Activated CD8-positive, alpha-beta memory T cell treated with anti-CD3 and anti-CD28 coated beads, Interleukin-2, amount 50 U/mL, for 48 hours (primary cell): ENCODE data around the gene RNF130.
"Not testable (repeated sequence)": the region's sequence is repeated elsewhere in the genome, so short reads cannot be mapped to it uniquely, and the experiment has no call there.

Source experiments
- DNase-seq: peaks from one replicate; pipeline ENCODE4 v3.0.0-alpha.2; 2020

RNF130 gene

DNA sequence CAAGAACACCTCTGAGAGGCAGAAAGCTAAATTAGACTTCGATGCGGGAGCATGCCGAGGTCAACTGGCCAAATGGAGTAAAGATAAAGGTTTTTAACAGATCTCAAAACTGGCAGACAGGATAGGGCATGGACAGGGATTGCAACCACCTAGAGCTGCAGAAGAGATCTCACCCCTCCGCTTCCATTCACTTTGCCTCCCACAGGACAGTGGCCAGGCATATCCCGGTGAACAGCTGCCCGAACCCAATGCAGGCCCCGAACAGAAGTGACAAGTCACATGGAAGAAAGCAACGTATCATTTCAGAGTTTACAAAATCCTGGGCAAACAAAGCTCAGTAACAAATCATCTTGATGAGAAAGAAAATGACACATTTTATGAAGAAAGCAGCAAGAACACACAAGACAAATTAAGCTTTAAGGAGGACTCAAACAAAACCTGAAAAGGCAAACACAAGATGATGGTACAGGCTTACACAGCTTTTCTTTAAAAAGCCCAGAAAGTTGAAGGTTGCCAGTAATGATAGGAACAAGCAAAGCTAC is 18.4 kb downstream of the RNF130 start:
- DNase-seq, result no peak

DNA sequence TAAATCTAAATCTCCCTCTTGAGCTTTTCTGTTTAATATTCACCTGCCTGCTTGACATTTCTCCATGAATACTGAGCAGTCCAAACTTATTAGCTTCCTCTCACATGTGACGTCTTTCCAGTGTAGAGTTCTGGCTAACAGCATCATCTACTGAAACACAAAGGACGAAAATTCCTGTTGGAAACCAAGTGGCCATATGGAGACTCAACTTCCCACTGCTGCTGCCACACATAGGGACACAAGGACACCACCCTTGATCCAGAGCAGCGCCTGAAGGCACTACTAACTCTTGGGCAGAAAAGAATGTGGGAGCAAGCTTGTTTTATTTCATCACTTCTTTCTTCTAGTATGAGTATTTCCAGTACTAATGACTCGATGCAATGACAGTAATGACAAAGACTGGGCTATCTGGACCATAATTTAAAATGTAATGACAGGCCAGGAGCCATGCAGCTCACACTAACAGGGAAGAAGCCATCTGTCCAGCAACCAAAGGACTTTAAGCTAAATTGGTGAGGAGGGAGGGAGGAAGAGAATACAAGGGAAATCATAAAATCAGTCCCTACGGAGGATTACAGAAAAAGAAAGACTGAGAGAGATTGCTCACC is 19.2 kb downstream of the RNF130 start:
- DNase-seq, result no peak

DNA sequence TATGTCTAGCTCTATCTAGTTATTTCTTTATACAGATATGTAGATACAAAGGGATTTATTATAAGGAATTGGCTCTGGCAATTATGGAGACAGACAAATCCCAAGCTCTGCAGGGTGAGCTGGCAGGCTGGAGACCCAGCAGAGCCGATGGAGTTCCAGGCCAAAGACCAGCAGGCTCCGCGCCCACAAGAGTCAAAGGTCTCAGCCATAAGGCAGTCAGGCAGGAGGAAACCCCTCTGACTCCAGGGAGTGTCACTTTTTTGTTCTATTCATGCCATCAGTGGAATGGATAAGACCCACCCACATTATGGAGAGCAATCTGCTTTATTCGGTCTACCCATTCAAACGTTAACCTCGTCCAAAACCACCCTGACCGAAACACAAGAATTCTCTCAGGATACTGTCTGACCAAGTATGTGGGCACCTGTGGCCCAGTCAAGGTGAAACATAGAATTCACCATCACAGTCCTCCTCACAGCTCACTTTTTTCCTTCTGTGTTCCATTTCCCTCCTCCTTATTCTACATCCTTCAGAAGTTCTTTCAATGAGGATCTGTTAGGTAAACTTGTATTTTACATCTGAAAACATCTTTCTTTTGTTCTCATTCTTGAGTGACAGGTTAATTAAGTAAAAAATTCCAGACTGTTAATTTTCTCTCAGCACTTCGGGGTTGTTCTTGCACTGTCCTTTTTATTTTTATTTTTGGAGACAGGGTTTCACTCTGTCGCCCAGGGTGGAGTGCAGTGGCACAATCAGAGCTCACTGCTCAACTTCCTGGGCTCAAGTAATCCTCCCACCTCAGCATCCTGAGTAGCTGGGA is 21.2 kb downstream of the RNF130 start:
- DNase-seq, result no peak

DNA sequence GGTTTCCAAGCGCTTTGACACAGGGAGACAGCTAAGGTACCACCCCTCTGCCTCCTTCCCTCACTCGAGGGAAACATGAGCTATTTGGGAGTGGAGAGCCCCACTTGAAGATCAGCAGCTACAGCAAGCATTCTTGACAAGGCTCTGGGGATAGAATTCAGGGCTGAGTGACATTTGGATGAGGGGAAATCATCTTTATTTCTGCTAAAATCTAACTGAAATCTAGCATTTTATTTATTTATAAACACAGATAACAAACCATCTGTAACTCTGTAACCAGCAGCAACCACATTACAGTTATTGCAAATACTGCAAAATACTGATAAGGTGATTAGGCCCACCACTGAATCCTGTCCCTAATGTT is 22.4 kb downstream of the RNF130 start:
- DNase-seq, result no peak

DNA sequence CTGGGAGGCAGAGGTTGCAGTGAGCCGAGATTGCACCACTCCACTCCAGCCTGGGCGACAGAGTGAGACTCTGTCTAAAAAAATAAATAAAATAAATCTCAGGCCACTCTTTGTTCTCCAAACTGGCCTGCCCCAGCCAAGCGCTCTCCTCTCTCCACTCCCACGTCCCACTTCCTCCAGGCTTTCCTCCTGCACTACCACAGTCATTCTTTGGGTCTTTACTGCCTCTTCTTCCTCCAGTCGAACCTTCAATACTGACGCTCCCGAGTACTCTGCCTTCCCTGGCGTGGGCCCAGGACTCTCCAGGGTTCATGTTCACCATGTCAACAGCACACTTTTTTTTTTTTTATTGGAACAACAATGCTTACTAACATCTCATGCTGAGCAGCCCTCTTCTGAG is 23.9 kb downstream of the RNF130 start:
- no peak for DNase-seq

DNA sequence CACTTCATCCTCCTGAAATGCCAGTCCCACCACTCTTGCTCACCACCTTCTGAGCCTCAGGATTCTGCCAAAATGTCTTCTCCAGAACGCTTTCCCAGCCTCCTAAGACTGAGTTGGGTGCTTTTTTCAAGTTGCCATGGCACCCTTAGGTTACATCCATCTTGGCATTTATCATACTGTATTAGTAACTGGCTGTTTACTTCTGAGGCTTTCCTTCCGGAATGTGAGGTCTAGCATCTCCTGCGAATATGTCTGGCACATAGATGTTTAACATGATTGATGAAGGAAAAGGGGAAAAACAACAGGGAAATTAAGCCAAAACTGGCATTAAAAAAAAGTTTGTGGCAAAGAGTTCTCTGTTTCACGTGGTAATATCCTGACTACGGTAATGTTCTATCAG is 24.9 kb downstream of the RNF130 start:
- DNase-seq, result no peak

DNA sequence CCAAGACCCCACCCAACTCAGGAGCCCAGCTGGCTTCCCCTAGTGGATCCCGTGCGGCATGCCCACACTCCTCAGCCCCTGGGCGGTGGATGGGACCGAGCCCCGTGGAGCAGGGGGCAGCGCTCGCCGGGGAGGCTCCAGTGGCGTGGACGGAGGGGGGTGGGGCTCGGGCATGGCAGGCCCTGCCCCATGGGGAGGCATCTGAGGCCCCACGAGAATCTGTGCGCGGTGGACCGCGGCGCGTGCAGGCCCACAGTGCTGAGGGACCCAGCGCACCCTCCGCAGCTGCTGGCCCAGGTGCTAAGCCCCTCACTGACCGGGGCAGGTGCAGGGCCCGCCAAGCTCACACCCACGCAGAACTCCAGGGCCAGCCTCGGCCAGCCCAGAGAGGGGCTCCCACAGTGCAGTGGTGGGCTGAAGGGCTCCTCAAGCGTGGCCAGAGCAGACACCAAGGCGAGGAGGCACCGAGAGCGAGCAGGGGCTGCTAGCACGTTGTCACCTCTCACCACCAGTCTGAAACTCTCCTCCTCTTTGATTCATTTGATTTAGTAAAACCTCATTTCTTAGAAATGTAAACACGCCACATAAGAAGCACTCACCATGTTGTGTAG is 25.6 kb downstream of the RNF130 start:
- no peak for DNase-seq

DNA sequence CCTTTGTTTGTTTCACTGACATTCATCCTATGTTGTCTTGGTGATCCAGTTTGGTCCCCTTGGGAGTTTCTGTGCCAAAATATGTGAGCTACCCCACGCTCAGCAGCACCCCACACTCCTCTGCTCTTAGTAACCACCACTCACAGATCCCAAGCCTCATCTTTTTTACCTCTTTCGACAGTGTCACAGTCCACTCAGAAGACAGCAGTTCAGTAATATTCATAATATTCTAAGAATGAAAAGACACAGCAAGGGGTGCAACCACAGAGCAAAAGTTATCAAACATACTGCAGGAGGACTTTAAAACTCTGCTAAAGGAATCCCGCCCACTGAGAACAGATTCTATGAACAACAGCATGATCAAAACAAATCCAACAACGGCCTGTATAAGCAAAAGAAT is 28.2 kb downstream of the RNF130 start:
- no peak for DNase-seq

DNA sequence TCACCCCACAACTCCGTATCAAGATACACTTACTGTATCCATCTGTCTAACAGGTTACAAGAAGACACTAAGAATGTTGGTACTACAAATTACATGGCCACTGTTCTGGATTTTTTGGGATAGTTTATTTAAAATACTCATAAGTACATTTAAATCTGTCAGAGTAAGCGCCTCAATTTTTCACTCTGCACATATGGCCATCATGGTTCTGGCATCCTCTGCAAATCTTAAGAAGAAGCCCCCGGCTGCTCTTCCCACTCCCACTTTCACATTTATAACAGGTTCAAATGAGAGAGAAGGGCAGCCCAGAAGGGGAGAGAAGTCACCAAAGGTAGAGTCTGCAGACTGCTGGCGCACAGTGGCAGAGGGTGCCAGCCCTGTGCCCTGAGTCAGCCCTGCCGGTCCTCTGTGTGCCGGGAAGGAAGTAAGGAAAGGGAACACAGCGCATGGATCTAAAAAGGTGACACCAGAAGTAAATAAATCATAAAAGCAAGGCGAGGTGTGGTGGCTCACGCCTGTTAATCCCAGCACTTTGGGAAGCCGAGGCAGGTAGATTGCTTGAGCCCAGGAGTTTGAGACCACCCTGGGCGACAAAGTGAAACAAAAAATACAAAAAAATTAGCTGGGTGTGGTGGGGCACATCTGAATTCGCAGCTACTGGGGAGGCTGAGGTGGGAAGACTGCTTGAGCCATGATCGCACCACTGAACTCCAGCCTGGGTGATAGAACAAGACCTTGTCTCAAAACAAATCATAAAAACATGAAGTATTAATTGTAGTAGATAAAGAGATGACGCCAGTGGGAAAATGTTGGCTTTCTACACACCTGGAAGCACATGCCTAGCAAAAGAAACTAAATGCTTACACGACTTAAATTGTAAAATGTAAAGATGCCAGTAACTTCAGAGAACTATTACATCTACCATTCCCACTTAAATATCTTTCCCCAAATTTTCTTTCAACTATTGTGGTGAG is 30.0 kb downstream of the RNF130 start:
- no peak for DNase-seq

DNA sequence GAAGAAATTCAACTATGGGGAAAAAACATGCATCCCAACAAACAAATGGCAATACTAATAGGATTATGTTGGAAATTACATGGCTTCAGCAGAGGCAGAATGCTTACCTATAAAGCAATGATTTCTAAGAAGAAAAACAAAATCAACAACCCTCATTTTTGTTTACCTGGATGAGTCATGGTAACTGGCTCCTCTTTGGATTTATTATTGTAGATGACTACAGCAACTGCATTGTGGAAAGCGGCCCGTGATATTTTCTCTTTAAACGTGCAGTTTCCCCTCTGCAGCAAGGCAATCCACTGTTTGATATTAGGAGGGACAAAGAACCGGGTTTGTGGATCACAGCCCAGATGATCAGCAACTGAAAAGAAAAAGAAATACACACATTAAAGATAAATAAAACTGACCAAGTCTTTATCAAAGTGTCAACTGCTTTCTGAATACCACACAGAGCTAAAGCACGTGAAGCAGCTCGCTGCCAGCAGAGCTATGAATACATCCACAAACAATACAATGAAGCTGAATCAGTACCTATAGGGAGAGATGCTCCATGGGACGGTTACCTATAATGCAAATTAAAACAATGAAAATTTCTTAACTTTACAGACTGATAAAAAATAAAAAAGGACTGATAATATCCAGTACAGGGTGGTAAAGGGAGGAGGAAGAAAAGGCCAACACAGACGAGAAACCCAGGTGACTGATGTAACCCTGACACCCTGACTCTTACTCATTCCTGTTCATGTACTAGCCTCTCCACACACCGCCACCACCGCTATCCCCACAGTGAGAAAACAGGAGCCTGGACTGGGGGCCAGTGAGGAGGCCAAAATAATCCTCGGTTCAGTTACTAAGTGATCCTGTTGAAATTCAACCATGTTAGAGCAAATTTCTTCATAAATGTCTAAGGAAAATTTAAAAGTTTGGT is 31.0 kb downstream of the RNF130 start:
- DNase-seq, result no peak

DNA sequence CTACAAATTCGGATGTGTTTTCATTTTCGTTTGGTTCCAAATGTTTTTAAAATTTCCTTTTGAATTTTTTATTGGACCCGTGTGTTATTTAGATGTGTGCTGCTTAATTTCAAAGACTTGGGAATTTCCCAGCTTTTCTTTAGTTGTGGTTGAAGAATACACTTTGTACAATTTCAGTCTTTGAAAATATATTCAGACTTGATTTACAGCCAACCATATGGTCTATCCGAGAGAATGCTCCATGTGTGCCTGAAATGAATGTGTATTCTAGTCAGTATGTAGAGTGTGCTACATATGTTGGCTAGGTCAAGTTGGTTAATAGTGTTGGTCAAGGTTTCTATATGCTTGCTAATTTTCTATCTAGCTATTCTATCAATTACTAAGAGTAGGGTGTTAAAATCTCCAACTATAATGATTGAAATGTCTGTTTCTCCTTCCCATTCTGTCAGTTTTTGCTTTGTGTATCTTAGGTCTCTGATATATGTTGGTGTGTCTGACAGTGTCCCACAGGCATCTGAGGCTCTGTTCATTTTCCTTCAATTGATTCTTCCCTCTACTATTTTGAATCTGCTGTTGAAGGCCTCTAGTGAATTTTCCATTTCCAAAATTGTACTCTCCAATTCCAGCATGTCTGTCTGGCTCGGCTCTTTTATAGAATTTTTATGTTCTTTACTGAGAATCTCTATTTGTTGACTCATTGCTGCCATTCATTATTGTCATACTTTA is 36.2 kb downstream of the RNF130 start:
- no peak for DNase-seq

DNA sequence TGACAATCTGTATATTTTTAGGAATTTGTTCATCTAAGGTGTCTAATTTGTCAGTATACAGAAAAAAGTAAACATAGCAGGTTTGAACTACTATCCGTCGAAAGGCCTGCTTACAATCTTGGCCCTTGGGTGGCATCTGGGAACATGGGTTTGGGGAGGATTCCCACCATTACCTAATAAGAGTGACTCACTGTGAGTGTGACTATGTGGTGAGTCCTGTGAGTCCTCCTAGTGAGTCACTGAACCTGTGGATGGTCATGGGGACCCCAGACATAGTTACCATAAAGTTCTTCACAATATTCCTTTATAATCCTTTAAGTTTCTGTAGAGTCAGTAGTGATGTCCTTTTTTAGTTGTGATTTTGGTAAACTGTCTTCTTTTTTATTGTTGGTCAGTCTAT is 37.0 kb downstream of the RNF130 start:
- DNase-seq, result no peak

DNA sequence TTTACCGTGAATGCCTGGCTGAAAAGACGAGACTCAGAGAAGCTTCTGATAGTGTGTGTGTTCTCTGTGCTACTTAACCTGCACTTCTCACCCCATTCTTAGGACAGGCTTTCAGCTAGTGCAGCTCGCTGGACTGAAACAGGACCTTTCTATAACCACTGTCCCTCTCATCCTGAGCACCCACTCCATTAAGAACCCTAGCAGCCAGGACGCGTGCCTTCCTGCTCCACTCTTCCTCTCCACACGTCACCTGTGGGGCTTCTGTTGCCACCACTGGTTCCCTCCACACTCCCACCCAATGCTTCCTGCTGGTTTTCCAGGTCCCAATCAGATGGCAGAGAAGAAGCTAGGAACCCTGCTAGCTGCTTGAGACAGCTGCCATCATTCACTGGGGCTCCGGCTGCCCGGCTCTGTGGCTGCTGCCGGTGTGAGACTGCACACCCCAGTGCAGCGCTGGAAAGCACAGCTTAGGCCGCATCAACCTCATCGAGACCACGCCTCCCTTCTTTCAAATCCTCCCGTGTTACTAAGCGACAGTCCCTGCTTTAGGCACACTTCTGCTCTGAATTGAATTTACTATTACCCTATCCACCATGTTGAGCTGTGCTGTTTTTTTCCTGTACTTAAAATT is 44.0 kb downstream of the RNF130 start:
- no peak for DNase-seq

DNA sequence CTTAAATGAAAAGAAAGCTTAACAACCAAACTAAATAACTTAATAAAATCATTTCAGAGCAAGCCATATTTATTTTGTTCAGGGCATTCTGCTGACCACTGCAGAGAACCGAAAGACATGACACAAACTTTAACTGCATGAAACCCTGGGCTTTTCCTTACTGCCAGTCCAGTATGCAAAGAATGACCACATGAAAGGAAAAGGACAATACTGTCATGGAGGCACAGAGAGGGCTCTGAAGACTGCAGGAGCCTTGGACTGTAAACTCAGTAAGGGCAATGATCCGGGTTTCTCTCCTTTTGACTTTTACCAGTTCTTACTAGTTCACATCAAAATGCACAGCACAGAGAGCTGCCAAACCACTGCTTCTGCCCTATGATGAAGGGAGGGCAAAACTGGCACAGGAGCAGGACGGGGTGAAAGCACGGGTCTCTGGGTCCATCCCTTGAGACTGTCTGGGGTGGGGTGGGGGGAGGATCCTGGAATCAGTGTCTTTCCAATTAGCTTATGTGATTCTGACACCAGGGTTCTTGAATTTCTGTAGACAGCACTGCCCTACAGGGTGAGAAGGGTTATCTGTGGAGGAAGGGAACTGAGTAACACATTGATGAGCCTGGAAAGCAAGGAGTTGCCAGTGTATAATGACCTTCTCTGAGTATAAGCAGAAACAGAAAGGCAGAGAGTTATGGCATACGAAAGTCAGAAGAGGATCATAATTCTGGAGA is 44.7 kb downstream of the RNF130 start:
- no peak for DNase-seq

DNA sequence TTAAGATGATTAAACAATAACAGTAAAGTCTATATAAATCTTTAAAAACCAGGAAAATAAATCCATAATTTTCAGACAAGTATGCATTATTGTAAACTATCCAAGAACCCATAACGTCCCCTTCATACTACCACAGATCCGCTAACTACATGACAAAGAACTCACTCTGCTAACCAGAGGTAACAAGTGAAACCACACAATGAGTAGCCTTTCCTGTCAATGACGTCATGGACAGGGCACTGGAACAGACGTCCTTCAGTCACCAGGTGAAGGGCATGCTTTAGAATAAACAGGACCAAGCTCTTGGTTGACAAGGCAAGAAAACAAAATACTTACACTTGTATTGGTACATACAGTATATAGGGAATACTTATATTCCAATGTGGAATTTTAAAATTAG is 45.2 kb downstream of the RNF130 start:
- no peak for DNase-seq

DNA sequence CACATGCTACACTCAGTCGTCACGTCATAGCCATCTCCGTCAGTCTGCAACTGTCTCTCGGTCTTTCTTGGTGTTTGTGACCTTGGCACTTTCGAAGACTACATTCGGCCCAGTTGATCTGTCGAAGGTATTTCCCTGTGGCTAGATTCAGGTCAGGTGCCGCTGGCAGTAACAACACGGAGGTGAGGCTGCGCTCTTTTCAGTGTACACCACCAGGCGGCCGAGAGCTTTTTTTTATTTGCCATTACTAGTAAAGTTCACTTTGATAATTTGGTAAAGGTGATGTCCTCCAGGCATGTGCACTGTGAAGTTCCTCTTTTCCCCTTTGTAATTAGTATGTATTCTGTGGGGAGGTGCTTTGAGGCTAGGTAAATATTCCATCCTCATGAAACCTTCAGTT is 49.7 kb downstream of the RNF130 start:
- DNase-seq, result no peak

DNA sequence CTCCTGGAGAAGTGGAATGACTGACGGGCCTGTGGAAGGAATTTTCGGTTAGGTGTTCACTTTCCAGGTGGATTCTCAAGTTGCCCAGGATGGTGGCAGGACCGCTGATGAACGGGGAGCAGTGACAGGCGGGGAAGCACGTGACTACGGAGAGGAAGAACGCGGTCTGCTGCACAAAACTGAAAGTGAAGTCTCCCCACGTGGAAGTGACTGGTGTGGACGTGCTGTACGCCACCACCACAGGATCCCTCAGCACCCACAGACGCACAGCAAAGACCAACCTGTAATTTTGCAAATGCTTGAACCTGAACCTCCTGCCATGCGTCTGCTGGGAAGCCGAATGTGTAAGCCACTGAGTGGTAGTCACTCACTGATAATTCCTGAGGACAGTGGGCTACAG is 51.4 kb downstream of the RNF130 start:
- DNase-seq, result no peak

DNA sequence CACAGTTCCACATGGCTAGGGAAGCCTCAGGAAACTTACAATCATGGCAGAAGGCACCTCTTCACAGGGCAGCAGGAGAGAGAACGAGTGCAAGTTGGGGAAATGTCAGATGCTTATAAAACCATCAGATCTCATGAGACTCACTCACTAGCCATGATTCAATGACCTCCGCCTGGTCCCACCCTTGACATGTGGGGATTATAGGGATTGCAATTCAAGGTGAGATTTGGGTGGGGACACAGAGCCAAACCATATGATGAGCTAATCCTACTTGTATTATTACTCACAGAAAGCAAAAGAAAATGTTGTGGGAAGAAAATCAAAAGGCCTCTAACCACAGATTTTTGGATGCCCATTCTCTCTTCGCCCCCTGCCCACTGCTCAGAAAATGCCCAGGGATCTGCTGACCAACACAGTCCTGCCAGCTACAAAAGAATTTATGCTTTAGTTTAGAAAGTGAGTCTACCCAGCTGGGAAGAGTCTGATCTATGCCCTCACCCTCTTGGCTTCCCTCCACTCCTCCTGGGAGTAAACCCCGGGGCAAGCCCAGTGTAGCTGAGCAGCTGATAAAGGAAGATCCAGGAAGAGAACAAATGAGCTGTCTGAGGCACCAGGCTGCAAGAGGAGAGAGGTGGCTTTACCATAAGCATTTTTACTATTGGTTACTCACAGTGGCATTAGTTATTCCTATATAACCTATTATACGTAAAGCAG is 53.1 kb downstream of the RNF130 start:
- no peak for DNase-seq

DNA sequence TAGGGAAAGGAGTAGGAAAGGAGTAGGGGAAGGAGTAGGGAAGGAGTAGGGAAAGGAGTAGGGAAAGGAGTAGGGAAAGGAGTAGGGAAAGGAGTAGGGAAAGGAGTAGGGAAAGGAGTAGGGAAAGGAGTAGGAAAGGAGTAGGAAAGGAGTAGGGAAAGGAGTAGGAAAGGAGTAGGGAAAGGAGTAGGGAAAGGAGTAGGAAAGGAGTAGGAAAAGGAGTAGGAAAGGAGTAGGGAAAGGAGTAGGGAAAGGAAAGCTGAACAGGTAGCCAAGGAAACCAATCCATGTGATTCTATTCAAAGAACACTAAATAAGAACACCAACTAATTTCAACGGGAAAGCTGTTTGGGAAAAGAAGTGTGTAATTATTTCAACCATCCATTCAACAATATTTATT is 56.0 kb downstream of the RNF130 start:
- DNase-seq, result not testable (repeated sequence)
